Activated B cell treated with CpG ODN at 0.5 μM for 24 hours (primary cell): ENCODE data around the gene KCND2. TPM values are rescaled to one million over a fixed set of nuclear protein-coding genes. Genes with fewer than 3 reads are reported as not detected.

ENCODE experiments used
- ATAC-seq: fragments of 200-7000 bp; cut with Tn5 transposase; one replicate; pipeline ENCODE4 v1.10.0; 2021; ENCODE audit warnings: low read depth, mild to moderate bottlenecking, moderate library complexity
- CTCF ChIA-PET: fragments of 350-600 bp; sonication (Branson Sonifier 250); formaldehyde crosslinking; loops from one replicate; lab custom pipeline; 2021; ENCODE audit warnings: antibody characterized with exemption; lab: Charles Lee
- POLR2A ChIA-PET: fragments of 350-600 bp; sonication (Branson Sonifier 250); formaldehyde crosslinking; loops from one replicate; lab custom pipeline; 2021; ENCODE audit warnings: antibody characterized with exemption; lab: Charles Lee
- DNase-seq: peaks from one replicate; pipeline ENCODE4 v3.0.0; 2022
- H3K27ac Mint-ChIP-seq: one replicate; pipeline ENCODE4 v1.8.0; 2020; ENCODE audit warnings: mixed read lengths
- H3K27me3 Mint-ChIP-seq: one replicate; pipeline ENCODE4 v1.8.0; 2021; ENCODE audit warnings: mixed read lengths
- H3K36me3 Mint-ChIP-seq: one replicate; pipeline ENCODE4 v1.8.0; 2021; ENCODE audit warnings: low read depth, mixed read lengths
- H3K4me1 Mint-ChIP-seq: one replicate; pipeline ENCODE4 v1.8.0; 2021; ENCODE audit warnings: mixed read lengths
- H3K4me3 Mint-ChIP-seq: one replicate; pipeline ENCODE4 v1.8.0; 2020; ENCODE audit warnings: mild to moderate bottlenecking, mixed read lengths
- H3K9me3 Mint-ChIP-seq: one replicate; pipeline ENCODE4 v1.8.0; 2020; ENCODE audit warnings: mixed read lengths
- intact Hi-C: fragments of 100-400 bp; cut with micrococcal nuclease; formaldehyde crosslinking; loops from one replicate; pipeline ENCODE4 v1.15.1; 2024
- total RNA-seq: library from RNA; stranded (reverse); gene quantifications from 2 replicates; pipeline ENCODE4 v1.2.3, GENCODE V29; 2022
- TF ChIP-seq, protein P1 (sequence below): fragments of 200-600 bp; IDR thresholded peaks from one replicate; pipeline ENCODE4 v1.8.0; 2022; ENCODE audit warnings: antibody characterized with exemption, mild to moderate bottlenecking

KCND2 gene
- total RNA-seq, 1 donor from 2014 or later: not detected

DNA sequence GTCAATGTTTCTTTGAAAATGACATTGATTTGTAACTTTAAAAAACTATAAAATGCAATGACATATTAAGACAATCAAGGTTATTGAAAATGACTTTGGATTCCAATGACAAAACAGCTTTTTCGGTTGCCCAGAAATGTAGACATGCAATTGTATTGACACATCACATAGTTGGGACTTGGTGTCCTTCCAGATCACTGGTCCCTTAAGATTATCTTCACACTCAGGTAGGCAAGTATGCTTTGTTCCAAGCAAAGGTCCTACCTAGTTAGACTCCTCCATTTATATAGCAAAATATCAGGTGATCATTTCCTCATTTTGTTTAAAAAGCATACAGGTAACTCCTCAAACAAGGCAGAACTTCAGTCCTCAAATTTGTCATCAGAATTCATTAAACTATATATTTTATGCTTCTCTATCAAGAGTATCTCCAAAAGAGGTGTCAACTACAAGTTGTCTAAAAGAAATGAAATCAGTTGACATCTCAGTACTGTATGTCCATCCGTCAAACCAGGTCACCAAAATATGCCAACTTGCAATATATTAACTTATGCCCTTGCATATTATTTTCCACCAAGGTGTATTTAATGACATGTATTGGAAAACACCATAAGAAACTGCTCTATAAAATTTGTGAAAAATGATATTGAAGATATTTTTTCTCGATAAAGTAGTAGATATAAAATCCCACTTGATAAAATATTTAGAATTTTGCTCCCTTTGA is 520.4 kb downstream of the KCND2 start:
- no peak overlapping the region for H3K27ac Mint-ChIP-seq
- H3K4me1 Mint-ChIP-seq: no peaks in the 10 kb centered on the region
- intact Hi-C loops: loop anchor here (5.0 kb wide), 2 partner anchors 544 to 754 kb away; no protein-coding TSS in a partner anchor
- DNase-seq: no peak
- H3K36me3 Mint-ChIP-seq: no peaks in the 10 kb centered on the region
- ATAC-seq: no peak
- peaks cover 2% of the 10 kb centered on the region for H3K9me3 Mint-ChIP-seq
- TF ChIP-seq, protein P1, sequence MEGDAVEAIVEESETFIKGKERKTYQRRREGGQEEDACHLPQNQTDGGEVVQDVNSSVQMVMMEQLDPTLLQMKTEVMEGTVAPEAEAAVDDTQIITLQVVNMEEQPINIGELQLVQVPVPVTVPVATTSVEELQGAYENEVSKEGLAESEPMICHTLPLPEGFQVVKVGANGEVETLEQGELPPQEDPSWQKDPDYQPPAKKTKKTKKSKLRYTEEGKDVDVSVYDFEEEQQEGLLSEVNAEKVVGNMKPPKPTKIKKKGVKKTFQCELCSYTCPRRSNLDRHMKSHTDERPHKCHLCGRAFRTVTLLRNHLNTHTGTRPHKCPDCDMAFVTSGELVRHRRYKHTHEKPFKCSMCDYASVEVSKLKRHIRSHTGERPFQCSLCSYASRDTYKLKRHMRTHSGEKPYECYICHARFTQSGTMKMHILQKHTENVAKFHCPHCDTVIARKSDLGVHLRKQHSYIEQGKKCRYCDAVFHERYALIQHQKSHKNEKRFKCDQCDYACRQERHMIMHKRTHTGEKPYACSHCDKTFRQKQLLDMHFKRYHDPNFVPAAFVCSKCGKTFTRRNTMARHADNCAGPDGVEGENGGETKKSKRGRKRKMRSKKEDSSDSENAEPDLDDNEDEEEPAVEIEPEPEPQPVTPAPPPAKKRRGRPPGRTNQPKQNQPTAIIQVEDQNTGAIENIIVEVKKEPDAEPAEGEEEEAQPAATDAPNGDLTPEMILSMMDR: no peak
- CTCF ChIA-PET: interaction anchor here (0.9 to 3.2 kb wide), 4 partner anchors 13 to 1201 kb away, joined by 3 to 17 read pairs (median 6); no protein-coding TSS in a partner anchor
- H3K4me3 Mint-ChIP-seq: no peak overlapping the region
- H3K27me3 Mint-ChIP-seq: peaks cover 2% of the 10 kb centered on the region
- POLR2A ChIA-PET: no interaction called here

DNA sequence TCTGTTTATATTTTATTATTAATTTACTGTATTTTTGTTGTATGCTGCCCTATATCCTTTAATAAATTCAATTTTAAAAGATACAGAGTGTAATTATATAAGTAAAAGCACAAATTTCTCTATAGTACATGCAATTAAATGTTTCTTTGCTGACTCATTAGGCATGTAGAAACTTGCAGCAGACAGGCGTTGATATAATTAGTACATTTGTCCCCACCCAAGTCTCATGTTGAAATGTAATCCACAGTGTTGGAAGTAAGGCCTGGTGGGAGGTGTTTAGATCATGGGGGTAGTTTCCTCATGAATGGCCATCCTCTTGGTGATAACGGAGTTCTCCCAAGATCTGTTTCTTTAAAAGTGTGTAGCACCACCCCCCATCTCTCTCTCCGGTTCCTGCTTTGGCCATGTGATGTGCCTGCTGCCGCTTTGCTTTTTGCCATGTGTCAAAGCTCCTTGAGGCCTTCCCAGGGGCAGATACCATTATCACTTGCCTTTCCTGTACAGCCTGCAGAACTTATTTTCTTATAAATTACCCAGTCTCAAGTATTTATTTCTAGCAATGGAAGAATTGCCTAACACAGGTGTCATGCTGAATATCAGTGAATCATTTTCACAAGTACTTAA is 521.2 kb downstream of the KCND2 start:
- H3K4me3 Mint-ChIP-seq: no peak overlapping the region
- intact Hi-C loops: loop anchor here (5.0 kb wide), 2 partner anchors 543 to 753 kb away; no protein-coding TSS in a partner anchor
- POLR2A ChIA-PET: no interaction called here
- TF ChIP-seq, protein P1: no peak
- H3K27me3 Mint-ChIP-seq: peaks cover 2% of the 10 kb centered on the region
- H3K36me3 Mint-ChIP-seq: no peaks in the 10 kb centered on the region
- CTCF ChIA-PET: interaction anchor here (0.8 to 1.3 kb wide), 3 partner anchors 9 to 1200 kb away, joined by 3 read pairs; no protein-coding TSS in a partner anchor
- H3K9me3 Mint-ChIP-seq: peaks cover 2% of the 10 kb centered on the region
- DNase-seq (no peak), ATAC-seq (no peak)
- no peak overlapping the region for H3K27ac Mint-ChIP-seq
- H3K4me1 Mint-ChIP-seq: no peaks in the 10 kb centered on the region

DNA sequence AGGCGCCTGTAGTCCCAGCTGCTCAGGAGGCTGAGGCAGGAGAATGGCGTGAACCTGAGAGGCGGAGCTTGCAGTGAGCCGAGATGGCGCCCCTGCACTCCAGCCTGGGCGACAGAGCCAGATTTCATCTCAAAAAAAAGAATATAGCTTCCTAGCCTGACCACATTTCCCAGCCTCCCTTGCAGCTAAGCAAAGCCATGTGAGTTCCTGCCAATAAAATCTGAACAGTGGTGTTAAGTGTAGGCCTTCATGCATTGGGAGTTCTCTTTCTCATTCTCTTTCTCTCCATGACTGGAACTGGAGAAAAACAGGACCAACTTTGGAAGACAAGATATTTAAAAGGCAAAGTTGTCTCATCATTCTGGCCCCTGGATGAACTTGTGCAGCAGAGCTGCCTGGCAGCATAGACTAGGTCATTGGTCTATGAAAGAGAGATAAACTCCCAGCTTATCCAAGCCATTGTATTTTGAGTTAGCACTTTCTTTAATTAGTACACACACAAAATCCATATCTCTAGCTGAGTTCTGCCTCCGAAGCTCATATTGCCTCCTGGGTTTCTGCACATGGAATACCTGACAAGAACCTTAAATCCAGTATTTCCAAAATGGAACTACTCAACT is 524.2 kb downstream of the KCND2 start:
- no peak for DNase-seq
- TF ChIP-seq, protein P1: no peak
- H3K4me1 Mint-ChIP-seq: no peaks in the 10 kb centered on the region
- ChIA-PET CTCF (interaction anchor here (0.6 to 1.3 kb wide), 2 partner anchors 9 to 571 kb away, joined by 3 read pairs; no protein-coding TSS in a partner anchor), POLR2A (no interaction called here)
- H3K4me3 Mint-ChIP-seq: no peak overlapping the region
- no peak overlapping the region for H3K27ac Mint-ChIP-seq
- peaks cover 2% of the 10 kb centered on the region for H3K9me3 Mint-ChIP-seq
- no peak for ATAC-seq
- intact Hi-C loops: no loop called here
- no peaks in the 10 kb centered on the region for H3K36me3 Mint-ChIP-seq
- H3K27me3 Mint-ChIP-seq: peaks cover 9% of the 10 kb centered on the region

DNA sequence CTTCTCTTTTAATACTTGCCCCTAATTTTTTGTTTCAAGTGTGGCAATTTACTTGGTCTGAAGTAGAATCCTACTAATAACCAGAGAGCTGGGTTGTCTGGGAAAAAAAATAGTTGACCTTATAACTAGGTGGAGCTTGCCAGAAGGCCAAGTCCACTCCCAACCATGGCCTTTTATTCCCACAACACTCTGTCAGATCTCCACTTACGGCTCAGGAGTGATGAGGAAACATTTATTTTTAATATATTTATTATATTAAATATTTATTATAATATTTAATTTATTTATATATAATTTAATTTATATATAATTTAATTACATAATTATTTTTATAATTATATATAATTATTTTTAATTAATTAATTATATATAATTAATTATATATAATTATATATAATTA is 526.2 kb downstream of the KCND2 start:
- POLR2A ChIA-PET: no interaction called here
- Mint-ChIP-seq H3K4me3 (no peak overlapping the region), H3K4me1 (no peaks in the 10 kb centered on the region), H3K27me3 (peaks cover 11% of the 10 kb centered on the region), H3K9me3 (peaks cover 2% of the 10 kb centered on the region), H3K27ac (no peak overlapping the region), H3K36me3 (no peaks in the 10 kb centered on the region)
- intact Hi-C loops: no loop called here
- no peak for DNase-seq
- no peak for ATAC-seq
- TF ChIP-seq, protein P1: no peak
- CTCF ChIA-PET: no interaction called here
